ENCODE data around the gene KCNK3. TPM values are rescaled to one million over a fixed set of nuclear protein-coding genes. Genes with fewer than 3 reads are reported as not detected.

Gene KCNK3
- total RNA-seq, 2 donors from 2014 or later, result not detected

DNA sequence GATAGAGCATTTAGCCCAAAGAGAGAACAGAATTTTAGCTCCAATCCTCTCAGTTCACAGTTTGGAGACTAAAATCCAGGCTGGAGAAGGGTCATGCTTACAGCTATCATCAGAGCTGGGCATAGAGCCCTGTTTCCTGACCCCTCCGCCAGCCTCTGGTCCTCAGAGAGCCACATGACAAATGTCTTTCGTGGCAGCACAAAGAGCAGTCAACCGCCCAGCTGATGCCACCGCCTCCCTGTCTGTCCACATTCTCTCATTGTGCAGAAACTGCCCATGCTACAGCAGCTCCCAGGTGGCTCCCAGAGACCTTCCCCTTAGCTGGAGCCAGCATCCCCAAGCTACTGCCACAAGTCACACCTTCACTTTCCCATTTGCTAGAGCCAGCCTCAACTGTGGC, 7.6 kb downstream of the KCNK3 start:
- H3K36me3 Mint-ChIP-seq, result peaks cover 0 to 3% of the 10 kb centered on the region in 2 donors
- H3K27ac Mint-ChIP-seq, result no peak overlapping the region
- DNase-seq (ENCODE audit: low spot score in 2 of 2), result no peak
- H3K9me3 Mint-ChIP-seq, result no peaks in the 10 kb centered on the region
- ATAC-seq, result no peak

DNA sequence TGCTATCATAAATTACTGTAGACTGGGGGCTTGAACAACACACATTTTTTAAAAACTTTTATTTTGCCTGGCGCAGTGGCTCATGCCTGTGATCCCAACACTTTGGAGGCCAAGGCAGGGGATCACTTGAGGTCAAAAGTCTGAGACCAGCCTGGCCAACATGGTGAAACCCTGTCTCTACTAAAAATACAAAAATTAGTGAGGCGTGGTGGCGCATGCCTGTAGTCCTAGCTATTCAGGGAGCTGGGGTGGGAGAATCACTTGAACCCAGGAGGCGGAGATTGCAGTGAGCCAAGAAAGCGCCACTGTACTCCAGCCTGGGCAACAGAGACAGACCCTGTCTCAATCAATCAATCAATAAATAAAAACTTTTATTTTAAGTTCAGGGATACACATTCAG, 9.1 kb downstream of the KCNK3 start:
- no peak for ATAC-seq

DNA sequence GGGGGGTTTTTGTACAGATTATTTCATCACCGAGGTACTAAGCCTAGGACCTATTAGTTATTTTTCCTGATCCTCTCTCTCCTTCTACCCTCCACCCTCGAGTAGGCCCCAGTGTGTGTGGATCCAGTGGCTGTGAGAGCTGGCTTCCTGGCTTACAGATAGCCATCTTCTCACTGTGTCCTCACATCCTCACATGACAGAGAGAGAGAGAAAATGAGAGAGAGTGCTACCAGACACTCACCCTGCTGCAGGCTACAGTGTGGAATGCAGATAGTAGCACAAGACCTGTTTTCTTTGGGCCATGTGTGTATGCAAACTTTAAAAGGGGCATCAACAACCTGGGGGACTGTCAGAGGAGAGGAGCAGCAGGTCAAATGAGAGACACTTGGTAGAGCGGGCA, 9.5 kb downstream of the KCNK3 start:
- DNase-seq (ENCODE audit: low spot score in 2 of 2), result no peak
- H3K27ac Mint-ChIP-seq, result no peak overlapping the region
- H3K36me3 Mint-ChIP-seq, result no peaks in the 10 kb centered on the region
- no peaks in the 10 kb centered on the region for H3K9me3 Mint-ChIP-seq
- ATAC-seq, result no peak

More for the DNA sequence above, 9.1 kb downstream of the KCNK3 start:
- DNase-seq (ENCODE audit: low spot score in 2 of 2), result no peak
- no peaks in the 10 kb centered on the region for H3K36me3 Mint-ChIP-seq
- no peaks in the 10 kb centered on the region for H3K9me3 Mint-ChIP-seq
- no peak overlapping the region for H3K27ac Mint-ChIP-seq

DNA sequence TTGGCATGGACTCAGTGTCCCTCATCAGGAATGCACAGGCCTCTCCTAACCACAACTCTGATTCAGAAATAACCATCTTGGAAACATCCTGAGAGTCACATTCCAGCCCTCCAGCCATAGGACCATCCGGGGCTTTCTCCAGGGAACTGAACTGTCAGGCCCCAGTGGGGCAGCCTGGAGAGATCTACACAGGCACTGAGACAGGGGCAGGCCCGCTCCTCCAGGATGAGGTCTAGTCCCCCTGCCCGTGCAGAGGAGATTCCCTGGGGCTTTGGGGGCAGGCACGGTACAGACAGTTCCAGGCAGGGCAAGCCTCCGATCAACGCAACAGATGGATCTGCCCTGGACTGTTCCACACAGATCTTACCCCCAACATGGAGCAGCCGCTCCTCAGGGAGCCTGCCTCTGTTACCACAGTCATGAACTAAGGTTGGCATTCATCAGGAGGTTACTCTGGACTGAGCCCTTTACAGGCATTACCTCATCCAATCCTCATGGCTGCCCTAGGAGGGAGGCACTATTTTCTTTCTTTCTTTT, 12.0 kb downstream of the KCNK3 start:
- H3K27ac Mint-ChIP-seq, result no peak overlapping the region
- DNase-seq (ENCODE audit: low spot score in 2 of 2) (no peak), ATAC-seq (no peak)
- no peaks in the 10 kb centered on the region for H3K36me3 Mint-ChIP-seq
- no peaks in the 10 kb centered on the region for H3K9me3 Mint-ChIP-seq

DNA sequence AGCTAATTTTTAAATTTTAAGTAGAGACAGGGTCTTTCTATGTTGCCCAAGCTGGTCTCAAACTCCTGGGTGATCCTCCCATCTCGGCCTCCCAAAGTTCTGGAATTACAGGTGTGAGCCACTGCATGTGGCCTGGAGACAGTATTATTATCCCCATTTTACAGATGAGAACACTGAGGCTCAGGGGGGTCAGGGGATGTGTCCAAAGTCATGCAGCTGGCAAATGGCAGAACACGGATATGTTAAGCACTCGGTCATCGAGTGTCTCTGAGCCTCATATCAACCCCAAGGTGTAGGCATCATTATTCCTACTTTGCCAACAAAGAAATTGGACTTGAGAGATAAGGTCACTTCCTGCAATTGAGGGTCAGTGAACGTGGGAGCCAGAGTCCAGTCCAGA, 12.6 kb downstream of the KCNK3 start:
- Mint-ChIP-seq H3K9me3 (no peaks in the 10 kb centered on the region), H3K27ac (no peak overlapping the region), H3K36me3 (no peaks in the 10 kb centered on the region)
- no peak for DNase-seq (ENCODE audit: low spot score in 2 of 2)
- no peak for ATAC-seq

DNA sequence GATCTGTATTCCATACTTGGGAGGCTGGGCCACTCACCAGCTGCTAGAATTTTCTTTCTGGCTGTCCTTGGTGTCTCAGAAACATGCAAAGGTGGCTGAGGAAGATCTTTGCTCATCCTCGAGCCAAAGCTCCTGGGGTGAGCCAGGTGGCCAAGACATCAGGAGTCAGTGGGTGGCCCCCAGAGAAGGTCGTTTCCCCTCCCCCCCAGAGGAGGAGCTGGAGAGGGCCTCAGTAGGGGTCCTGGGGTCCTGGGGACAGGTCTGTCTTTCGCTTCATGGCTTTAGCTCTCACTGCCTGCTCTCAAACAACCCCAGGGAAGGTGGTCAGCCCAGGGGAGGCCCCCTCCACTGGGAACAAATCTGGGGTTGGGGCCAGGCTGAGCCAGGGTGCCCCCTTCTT, 13.6 kb downstream of the KCNK3 start:
- Mint-ChIP-seq H3K36me3 (no peaks in the 10 kb centered on the region), H3K9me3 (no peaks in the 10 kb centered on the region), H3K27ac (no peak overlapping the region)
- ATAC-seq (no peak), DNase-seq (ENCODE audit: low spot score in 2 of 2) (no peak)

DNA sequence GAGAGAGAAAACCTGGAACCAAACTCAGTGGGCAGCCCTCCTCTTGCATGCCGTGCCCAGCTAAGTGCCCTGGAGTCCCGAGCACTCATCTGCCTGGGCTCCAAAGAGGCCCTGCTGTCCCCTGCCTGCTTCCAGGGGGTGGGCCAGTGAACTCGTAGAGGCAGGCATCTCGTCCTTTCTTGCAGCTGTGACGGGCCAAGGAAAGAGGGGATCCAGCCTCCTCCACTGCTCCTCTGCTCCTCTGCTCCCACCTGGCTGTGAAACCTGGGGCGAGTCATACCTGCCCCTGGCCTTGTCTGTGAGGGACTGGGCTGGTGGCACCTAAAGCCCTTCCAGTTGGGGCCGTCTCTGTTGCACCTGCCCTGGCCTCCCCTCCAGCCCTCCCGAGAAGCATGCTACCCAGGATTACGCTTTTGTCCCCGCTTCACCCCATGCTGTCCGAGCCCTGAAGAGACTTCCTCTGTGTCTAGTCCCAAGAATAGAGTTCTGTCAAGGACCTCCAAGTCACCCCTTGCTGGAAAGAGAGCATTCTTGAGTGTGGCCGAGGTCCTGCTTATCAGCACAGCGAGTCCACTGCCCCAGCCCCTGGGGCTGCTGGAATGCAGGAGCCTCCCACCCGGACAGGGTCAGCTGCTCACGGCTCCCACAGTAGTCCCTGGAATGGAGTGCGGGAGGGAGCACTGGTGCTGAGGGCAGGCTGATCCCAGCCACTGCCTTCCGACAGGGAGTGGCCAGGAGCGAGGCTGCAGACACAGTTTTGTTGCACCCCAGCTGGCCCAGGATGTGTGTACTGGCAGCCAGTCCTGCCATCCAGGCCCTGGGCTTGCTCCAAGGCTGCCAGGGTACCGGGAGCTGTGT, 14.3 kb downstream of the KCNK3 start:
- DNase-seq (ENCODE audit: low spot score in 2 of 2) (no peak), ATAC-seq (no peak)
- H3K9me3 Mint-ChIP-seq, result no peaks in the 10 kb centered on the region
- H3K27ac Mint-ChIP-seq, result no peak overlapping the region
- no peaks in the 10 kb centered on the region for H3K36me3 Mint-ChIP-seq

DNA sequence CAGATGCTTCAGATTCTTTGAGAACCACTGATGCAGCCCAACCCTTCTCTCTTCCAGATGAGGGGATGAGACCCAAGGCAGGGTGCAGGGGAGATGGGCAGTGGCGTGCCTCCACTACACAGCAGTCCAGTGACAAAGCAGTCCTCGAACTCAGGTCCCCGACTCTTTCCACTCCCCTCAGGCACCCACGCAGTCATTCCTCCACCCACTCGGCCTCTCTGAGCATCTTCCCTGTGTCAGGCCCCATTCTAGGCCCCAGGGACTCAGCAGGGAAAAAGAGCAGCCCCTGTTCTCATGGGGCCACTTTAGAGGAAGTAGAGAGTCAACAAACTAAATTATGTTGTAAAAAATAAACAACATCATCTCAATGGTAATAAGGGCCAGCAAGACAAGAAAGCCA, 15.2 kb downstream of the KCNK3 start:
- ATAC-seq (no peak), DNase-seq (ENCODE audit: low spot score in 2 of 2) (no peak)
- H3K36me3 Mint-ChIP-seq, result no peaks in the 10 kb centered on the region
- H3K27ac Mint-ChIP-seq, result peak overlapping the region; percentile 10 to 54
- H3K9me3 Mint-ChIP-seq, result no peaks in the 10 kb centered on the region

DNA sequence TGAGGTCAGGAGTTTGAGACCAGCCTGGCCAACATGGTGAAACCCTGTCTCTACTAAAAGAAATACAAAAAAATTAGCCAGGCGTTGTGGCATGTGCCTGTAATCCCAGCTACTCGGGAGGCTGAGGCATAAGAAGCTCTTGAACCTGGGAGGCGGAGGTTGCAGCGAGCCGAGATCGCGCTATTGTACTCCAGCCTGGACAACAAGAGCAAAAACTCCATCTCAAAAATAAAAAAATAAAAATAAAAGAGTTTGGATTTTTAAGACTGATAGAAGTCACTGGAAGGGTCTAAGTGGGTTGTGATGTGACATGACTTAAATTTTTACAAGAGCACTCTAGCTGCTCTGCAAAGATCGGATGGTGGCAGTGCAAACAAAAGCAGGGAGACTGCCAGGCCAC, 15.9 kb downstream of the KCNK3 start:
- H3K9me3 Mint-ChIP-seq, result no peaks in the 10 kb centered on the region
- H3K27ac Mint-ChIP-seq, result peak overlapping the region in 1 of 2 donors; percentile 54
- no peak for DNase-seq (ENCODE audit: low spot score in 2 of 2)
- no peaks in the 10 kb centered on the region for H3K36me3 Mint-ChIP-seq
- ATAC-seq, result no peak

DNA sequence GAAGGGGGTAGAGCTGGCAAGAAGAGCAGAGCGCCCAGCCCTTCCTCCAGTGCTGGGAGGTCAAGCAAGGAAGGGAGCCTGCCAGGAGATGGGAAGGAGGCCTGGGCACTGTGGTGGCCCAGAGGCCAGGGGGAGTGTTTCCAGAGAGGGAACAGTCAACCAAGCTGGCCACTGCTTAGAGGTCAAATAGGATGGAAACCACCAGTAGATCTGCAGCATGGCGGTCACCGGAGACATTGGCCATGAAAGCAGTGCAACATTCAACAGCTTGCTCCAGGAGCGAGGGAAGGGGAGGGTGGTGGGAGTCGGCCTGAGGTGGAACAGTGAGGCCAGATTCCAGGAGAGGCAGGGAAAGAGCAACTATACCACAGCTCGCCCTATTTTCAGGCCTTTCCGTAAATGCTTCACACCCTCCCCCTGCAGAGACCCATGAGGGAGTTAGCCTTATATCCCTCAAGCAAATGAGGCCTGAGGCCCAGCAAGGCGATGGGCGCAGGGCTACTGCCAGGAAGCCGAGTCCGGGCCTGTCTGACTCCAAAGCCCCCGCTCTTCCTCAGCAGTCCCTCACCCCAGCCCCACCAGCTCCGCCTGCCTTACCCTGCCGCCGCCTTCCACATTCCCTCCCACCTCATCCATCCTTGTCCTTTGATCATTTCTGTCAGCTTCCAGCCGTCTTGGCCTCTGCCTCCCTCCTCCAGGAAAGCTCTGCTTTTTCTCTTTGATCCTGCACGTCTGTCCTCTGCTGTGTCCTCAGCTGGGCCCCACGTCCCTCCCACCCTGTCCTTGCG, 17.0 kb downstream of the KCNK3 start:
- no peak for DNase-seq (ENCODE audit: low spot score in 2 of 2)
- no peaks in the 10 kb centered on the region for H3K36me3 Mint-ChIP-seq
- peak overlapping the region in 1 of 2 donors; percentile 32 for H3K27ac Mint-ChIP-seq
- ATAC-seq, result no peak
- H3K9me3 Mint-ChIP-seq, result no peaks in the 10 kb centered on the region

DNA sequence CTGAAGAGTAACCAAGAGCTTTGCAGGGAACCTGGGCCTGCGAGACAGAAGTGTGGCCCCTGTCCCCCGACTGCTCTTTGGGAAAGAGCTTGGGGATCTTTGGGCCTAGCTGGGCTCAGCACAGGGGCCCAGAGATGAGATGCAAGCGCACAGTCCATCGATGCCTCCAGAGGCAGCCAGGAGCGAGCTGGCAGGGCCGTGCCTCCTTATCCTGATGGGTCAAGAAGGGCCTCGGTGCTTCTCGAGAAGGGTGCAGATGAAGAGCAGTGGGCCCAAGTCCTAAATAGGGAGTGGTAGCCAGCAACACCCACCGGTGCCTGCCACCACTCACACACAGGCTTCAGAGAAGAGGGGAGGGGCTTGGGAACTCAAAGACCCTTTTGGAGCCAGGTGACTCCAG, 17.6 kb downstream of the KCNK3 start:
- Mint-ChIP-seq H3K9me3 (no peaks in the 10 kb centered on the region), H3K36me3 (no peaks in the 10 kb centered on the region), H3K27ac (no peak overlapping the region)
- ATAC-seq (no peak), DNase-seq (ENCODE audit: low spot score in 2 of 2) (no peak)

DNA sequence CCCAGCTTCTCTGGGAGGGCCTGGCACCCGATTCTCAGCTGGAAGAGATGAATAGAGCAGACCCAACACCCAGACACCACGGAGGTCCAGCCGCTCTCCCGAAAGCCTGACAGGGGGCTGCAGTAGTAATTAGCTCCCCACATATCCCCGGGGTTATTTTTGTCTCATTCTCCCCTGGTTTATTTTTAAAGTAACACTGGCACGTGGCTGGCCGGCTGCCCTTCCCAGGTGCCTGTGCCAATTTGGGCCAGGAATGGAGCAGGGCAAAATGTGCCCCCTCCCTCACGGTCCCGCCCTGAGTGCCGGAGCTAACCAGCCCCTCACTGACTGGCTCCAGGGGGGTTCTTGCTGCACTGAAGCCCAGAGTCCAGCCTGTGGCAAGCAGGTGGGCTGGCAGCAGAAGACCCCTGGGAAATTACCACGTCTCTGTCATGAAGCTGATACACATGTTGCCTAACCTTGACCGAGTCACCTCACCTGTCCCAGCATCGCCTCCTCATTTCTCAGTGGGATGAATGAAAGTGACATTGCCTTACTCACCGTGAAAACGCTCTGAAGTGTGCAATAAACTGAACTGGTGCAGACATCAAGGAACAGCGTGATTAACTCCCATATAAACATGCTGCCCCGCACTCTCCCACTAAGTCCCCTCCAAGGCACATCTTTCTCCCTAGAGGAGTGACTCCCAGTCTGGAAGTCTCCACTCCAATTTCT, 18.4 kb downstream of the KCNK3 start:
- Mint-ChIP-seq H3K9me3 (no peaks in the 10 kb centered on the region), H3K36me3 (no peaks in the 10 kb centered on the region), H3K27ac (peak overlapping the region in 1 of 2 donors; percentile 30)
- no peak for DNase-seq (ENCODE audit: low spot score in 2 of 2)
- ATAC-seq, result no peak

DNA sequence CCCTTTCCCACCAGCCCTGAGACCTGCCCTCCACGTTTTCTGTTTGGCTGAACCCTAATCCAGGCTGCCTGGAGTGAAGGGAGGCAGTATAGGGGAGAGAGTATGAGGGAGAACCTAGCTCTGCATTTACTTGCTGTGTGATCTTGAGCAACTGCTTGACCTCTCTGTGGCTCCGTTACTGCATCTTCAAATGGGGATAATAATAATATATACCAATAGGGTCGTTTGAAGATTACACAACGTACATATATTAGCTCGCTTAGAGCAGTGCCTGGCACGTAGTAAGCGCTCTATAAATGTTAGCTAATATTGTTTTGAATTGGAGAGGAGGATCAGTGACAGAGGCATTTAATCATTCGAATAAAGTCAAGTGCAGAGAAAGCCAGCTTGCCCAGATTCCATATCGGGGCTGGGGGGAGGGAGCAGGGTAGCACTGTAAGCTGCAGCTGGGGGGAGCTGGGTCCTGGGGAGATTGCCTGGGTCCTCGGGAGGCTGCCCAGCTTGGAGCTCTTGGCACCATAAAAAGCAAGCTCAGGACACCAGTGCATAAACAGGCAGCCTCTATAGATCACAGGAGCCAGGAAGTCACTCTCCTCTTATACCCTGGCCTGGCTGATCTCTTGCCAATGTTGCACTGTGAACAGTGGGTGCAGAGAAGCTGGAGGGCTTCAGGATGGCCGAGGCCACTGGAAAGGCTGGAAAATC, 19.1 kb downstream of the KCNK3 start:
- H3K36me3 Mint-ChIP-seq, result no peaks in the 10 kb centered on the region
- peak overlapping the region in 1 of 2 donors; percentile 30 for H3K27ac Mint-ChIP-seq
- no peak for ATAC-seq
- no peak for DNase-seq (ENCODE audit: low spot score in 2 of 2)
- H3K9me3 Mint-ChIP-seq, result no peaks in the 10 kb centered on the region

DNA sequence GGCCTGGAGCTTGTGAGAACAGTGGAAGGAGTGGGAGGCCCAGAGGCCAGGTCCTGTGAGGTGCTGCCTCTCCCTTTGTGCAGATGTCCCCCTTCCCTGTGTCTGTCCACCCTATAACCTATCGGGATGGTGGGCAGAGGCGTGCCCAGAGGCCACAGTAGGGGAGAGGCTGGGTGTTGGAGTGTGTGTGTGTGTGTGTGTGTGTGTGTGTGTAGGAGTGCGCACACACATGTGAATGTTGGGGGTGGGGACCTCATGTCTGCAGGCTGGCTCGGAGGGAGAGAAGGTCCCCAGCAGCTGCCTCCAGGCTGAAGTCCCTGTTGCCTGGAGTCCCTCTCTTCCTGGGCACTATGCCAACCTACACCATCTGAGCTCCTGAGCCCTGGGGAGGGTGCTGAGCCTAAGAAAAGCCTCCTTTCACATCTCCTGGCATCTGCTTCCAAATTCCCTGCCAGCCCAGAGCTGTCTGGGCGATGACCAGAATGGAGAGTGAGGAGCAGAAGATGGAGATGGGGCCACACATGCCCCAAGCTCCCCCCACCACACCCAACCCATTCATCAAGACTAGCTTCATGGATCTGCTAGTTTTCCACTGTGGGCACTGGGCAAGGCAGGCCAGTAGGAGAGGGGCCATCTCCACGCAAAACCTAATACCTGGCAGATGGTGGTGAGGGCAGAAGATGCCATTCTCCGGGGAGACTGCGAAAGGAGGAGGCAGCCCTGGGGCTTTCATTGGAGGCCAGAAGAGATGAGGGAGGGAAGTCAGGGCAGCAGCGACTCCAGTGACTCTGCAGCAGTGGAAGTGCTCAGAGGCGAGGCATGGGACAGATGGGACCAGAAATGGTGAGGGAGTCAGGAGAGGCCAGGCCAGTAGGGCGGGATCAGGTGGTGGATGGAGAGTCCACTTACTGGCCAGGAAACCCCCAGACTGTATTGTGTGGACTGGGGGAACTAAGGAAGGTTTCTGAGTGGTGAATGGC, 20.3 kb downstream of the KCNK3 start:
- no peak for DNase-seq (ENCODE audit: low spot score in 2 of 2)
- no peaks in the 10 kb centered on the region for H3K9me3 Mint-ChIP-seq
- H3K36me3 Mint-ChIP-seq, result no peaks in the 10 kb centered on the region
- ATAC-seq, result no peak
- H3K27ac Mint-ChIP-seq, result no peak overlapping the region

DNA sequence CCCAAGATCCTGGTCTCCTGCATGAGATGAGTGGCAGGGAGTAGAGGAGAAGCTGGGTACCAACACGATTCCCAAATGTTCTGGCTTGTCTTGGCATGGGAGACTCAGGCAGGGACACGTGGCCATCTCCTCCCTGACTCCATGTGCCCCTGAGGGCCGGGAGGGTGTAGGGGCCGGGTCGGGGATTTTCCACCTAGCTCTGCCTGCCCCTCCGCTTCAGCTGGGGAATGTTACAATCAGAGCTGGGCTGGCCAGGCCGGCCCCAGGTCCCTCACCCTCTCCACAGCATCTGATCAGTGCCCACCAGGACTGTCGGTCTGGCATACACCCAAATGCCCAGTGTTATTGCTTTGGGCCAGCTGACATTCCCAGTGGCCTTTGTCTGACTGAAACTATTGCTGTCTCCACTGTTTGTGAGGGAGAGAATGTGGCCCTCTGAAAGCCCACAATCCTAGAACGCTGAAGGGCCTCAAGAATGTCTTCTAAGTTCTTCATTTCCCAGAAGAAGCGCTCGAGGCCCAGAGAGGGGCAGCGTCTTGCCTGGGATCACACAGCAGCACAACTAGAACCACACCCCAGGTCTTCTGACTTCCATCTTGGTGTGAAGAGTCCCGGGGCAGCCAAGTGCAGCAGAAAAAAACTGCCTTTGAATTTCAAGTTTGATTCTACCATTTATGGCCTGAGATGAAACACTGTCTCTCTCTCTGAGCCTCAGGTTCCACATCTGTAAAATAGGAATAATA, 23.2 kb downstream of the KCNK3 start:
- no peak for DNase-seq (ENCODE audit: low spot score in 2 of 2)
- no peaks in the 10 kb centered on the region for H3K36me3 Mint-ChIP-seq
- no peak for ATAC-seq
- no peaks in the 10 kb centered on the region for H3K9me3 Mint-ChIP-seq
- H3K27ac Mint-ChIP-seq, result no peak overlapping the region
